Measurements from ENCODE around the gene CALB2. TPM values are rescaled to one million over a fixed set of nuclear protein-coding genes. Genes with fewer than 3 reads are reported as not detected.

CALB2 gene
- polyA plus RNA-seq, 1 donor from 2014 or later = 1.1 TPM

- Histone ChIP-seq H2AFZ (ENCODE audit: low read depth, low read length) (no peak overlapping the region), H3K79me2 (replicated peaks; ENCODE audit: insufficient read depth, low read length) (no peaks in the 10 kb centered on the region), H3K9me2 (ENCODE audit: insufficient read depth, low read length) (no peaks in the 10 kb centered on the region), H3K27me3 (ENCODE audit: insufficient read depth, low read depth, low read length) (no peaks in the 10 kb centered on the region), H3K36me3 (ENCODE audit: insufficient read depth, low read length) (no peaks in the 10 kb centered on the region), H3K4me2 (ENCODE audit: low read length) (no peak overlapping the region), H4K20me1 (ENCODE audit: insufficient read depth) (no peaks in the 10 kb centered on the region), H3K4me3 (ENCODE audit: low read length) (no peak overlapping the region), H3F3A (ENCODE audit: insufficient read depth, low read length, poor library complexity, severe bottlenecking) (no peaks in the 10 kb centered on the region), H3K9ac (ENCODE audit: low read length) (no peak overlapping the region), H3K9me3 (ENCODE audit: low read length) (no peaks in the 10 kb centered on the region), H3K27ac (ENCODE audit: low read length) (no peak overlapping the region)
- no peak for TF ChIP-seq MXI1 (conservative IDR thresholded peaks at IDR 0.05; ENCODE audit: poor library complexity, severe bottlenecking)
- TF ChIP-seq POLR2AphosphoS5 (IDR thresholded peaks at IDR 0.05) = no peak
- no peak for TF ChIP-seq SMC3 (conservative IDR thresholded peaks at IDR 0.05; ENCODE audit: poor library complexity)
- TF ChIP-seq EZH2 (IDR thresholded peaks at IDR 0.05; ENCODE audit: borderline replicate concordance, insufficient read depth, low read length, poor library complexity, severe bottlenecking) = no peak
- TF ChIP-seq RAD21 (conservative IDR thresholded peaks at IDR 0.05) = no peak
- TF ChIP-seq REST (IDR thresholded peaks at IDR 0.05; ENCODE audit: borderline replicate concordance) = no peak
- no peak for TF ChIP-seq CTCF (IDR thresholded peaks at IDR 0.05; ENCODE audit: poor library complexity, severe bottlenecking)
- TF ChIP-seq EP300 (conservative IDR thresholded peaks at IDR 0.05; ENCODE audit: poor library complexity, severe bottlenecking) = no peak
- no peak for TF ChIP-seq TAF1 (IDR thresholded peaks at IDR 0.05; ENCODE audit: low read depth)
These were observed 10.0 kb upstream of the CALB2 start for GRCh38 chr16:71348262-71349085.

GRCh38 chr16:71350821-71351557, 7.5 kb upstream of the CALB2 start:
- Histone ChIP-seq H4K20me1 (ENCODE audit: insufficient read depth) (no peaks in the 10 kb centered on the region), H3K4me2 (ENCODE audit: low read length) (no peak overlapping the region), H3K27me3 (ENCODE audit: insufficient read depth, low read depth, low read length) (no peaks in the 10 kb centered on the region), H2AFZ (ENCODE audit: low read depth, low read length) (no peak overlapping the region), H3K27ac (ENCODE audit: low read length) (no peak overlapping the region), H3K79me2 (replicated peaks; ENCODE audit: insufficient read depth, low read length) (no peaks in the 10 kb centered on the region), H3K9me2 (ENCODE audit: insufficient read depth, low read length) (no peaks in the 10 kb centered on the region), H3K9ac (ENCODE audit: low read length) (no peak overlapping the region), H3K9me3 (ENCODE audit: low read length) (no peaks in the 10 kb centered on the region), H3F3A (ENCODE audit: insufficient read depth, low read length, poor library complexity, severe bottlenecking) (no peaks in the 10 kb centered on the region), H3K36me3 (ENCODE audit: insufficient read depth, low read length) (no peaks in the 10 kb centered on the region), H3K4me3 (ENCODE audit: low read length) (no peak overlapping the region)
- TF ChIP-seq RAD21 (conservative IDR thresholded peaks at IDR 0.05) (no peak), REST (IDR thresholded peaks at IDR 0.05; ENCODE audit: borderline replicate concordance) (no peak), POLR2AphosphoS5 (IDR thresholded peaks at IDR 0.05) (no peak), EZH2 (IDR thresholded peaks at IDR 0.05; ENCODE audit: borderline replicate concordance, insufficient read depth, low read length, poor library complexity, severe bottlenecking) (no peak), TAF1 (IDR thresholded peaks at IDR 0.05; ENCODE audit: low read depth) (no peak), CTCF (IDR thresholded peaks at IDR 0.05; ENCODE audit: poor library complexity, severe bottlenecking) (no peak), SMC3 (conservative IDR thresholded peaks at IDR 0.05; ENCODE audit: poor library complexity) (no peak), MXI1 (conservative IDR thresholded peaks at IDR 0.05; ENCODE audit: poor library complexity, severe bottlenecking) (no peak), EP300 (conservative IDR thresholded peaks at IDR 0.05; ENCODE audit: poor library complexity, severe bottlenecking) (no peak)

All from neural cell (in vitro differentiated cells).